ENCODE measurements around the gene PVALEF.

The PVALEF gene

GRCh38 chr17:81154961-81155360 lies 10.3 kb upstream of the PVALEF start:
- Histone ChIP-seq H3K36me3 (ENCODE audit: control insufficient read depth in 2 of 2, insufficient read depth in 2 of 2, low read length in 2 of 2) (no peaks in the 10 kb centered on the region), H3K9ac (ENCODE audit: low read depth in 1 of 2, low read length in 2 of 2) (no peak overlapping the region), H3K4me1 (ENCODE audit: control insufficient read depth in 2 of 2, insufficient read depth in 2 of 2, low read length in 2 of 2) (no peaks in the 10 kb centered on the region), H3K27me3 (ENCODE audit: control insufficient read depth in 2 of 2, insufficient read depth in 2 of 2, low read length in 2 of 2) (peaks cover 0 to 2% of the 10 kb centered on the region in 2 donors), H3K27ac (ENCODE audit: low read depth in 2 of 2, low read length in 2 of 2) (no peak overlapping the region), H3K4me3 (ENCODE audit: low read length in 2 of 2) (no peak overlapping the region), H3K9me3 (ENCODE audit: control insufficient read depth in 2 of 2, low read length in 2 of 2) (no peaks in the 10 kb centered on the region)

GRCh38 chr17:81156866-81157805 lies 8.2 kb upstream of the PVALEF start:
- Histone ChIP-seq H3K27ac (ENCODE audit: low read depth in 2 of 2, low read length in 2 of 2) (no peak overlapping the region), H3K36me3 (ENCODE audit: control insufficient read depth in 2 of 2, insufficient read depth in 2 of 2, low read length in 2 of 2) (no peaks in the 10 kb centered on the region), H3K4me3 (ENCODE audit: low read length in 2 of 2) (no peak overlapping the region), H3K9ac (ENCODE audit: low read depth in 1 of 2, low read length in 2 of 2) (no peak overlapping the region), H3K4me1 (ENCODE audit: control insufficient read depth in 2 of 2, insufficient read depth in 2 of 2, low read length in 2 of 2) (no peaks in the 10 kb centered on the region), H3K27me3 (ENCODE audit: control insufficient read depth in 2 of 2, insufficient read depth in 2 of 2, low read length in 2 of 2) (no peaks in the 10 kb centered on the region), H3K9me3 (ENCODE audit: control insufficient read depth in 2 of 2, low read length in 2 of 2) (no peaks in the 10 kb centered on the region)

- Histone ChIP-seq H3K9me3 (ENCODE audit: control insufficient read depth in 2 of 2, low read length in 2 of 2) (no peaks in the 10 kb centered on the region), H3K36me3 (ENCODE audit: control insufficient read depth in 2 of 2, insufficient read depth in 2 of 2, low read length in 2 of 2) (no peaks in the 10 kb centered on the region), H3K4me1 (ENCODE audit: control insufficient read depth in 2 of 2, insufficient read depth in 2 of 2, low read length in 2 of 2) (no peaks in the 10 kb centered on the region), H3K9ac (ENCODE audit: low read depth in 1 of 2, low read length in 2 of 2) (no peak overlapping the region), H3K27ac (ENCODE audit: low read depth in 2 of 2, low read length in 2 of 2) (no peak overlapping the region), H3K4me3 (ENCODE audit: low read length in 2 of 2) (no peak overlapping the region), H3K27me3 (ENCODE audit: control insufficient read depth in 2 of 2, insufficient read depth in 2 of 2, low read length in 2 of 2) (no peaks in the 10 kb centered on the region)
These were observed 7.2 kb upstream of the PVALEF start for GRCh38 chr17:81157848-81158687.

GRCh38 chr17:81158688-81159590 lies 6.4 kb upstream of the PVALEF start:
- Histone ChIP-seq H3K4me3 (ENCODE audit: low read length in 2 of 2) (no peak overlapping the region), H3K9me3 (ENCODE audit: control insufficient read depth in 2 of 2, low read length in 2 of 2) (no peaks in the 10 kb centered on the region), H3K4me1 (ENCODE audit: control insufficient read depth in 2 of 2, insufficient read depth in 2 of 2, low read length in 2 of 2) (no peaks in the 10 kb centered on the region), H3K27me3 (ENCODE audit: control insufficient read depth in 2 of 2, insufficient read depth in 2 of 2, low read length in 2 of 2) (peaks cover 0 to 1% of the 10 kb centered on the region in 2 donors), H3K27ac (ENCODE audit: low read depth in 2 of 2, low read length in 2 of 2) (no peak overlapping the region), H3K36me3 (ENCODE audit: control insufficient read depth in 2 of 2, insufficient read depth in 2 of 2, low read length in 2 of 2) (no peaks in the 10 kb centered on the region), H3K9ac (ENCODE audit: low read depth in 1 of 2, low read length in 2 of 2) (no peak overlapping the region)

- Histone ChIP-seq H3K27me3 (ENCODE audit: control insufficient read depth in 2 of 2, insufficient read depth in 2 of 2, low read length in 2 of 2) (peaks cover under 1 to 3% of the 10 kb centered on the region in 2 donors), H3K4me3 (ENCODE audit: low read length in 2 of 2) (peak overlapping the region in 1 of 2 donors; percentile 35), H3K27ac (ENCODE audit: low read depth in 2 of 2, low read length in 2 of 2) (no peak overlapping the region), H3K4me1 (ENCODE audit: control insufficient read depth in 2 of 2, insufficient read depth in 2 of 2, low read length in 2 of 2) (no peaks in the 10 kb centered on the region), H3K36me3 (ENCODE audit: control insufficient read depth in 2 of 2, insufficient read depth in 2 of 2, low read length in 2 of 2) (no peaks in the 10 kb centered on the region), H3K9me3 (ENCODE audit: control insufficient read depth in 2 of 2, low read length in 2 of 2) (no peaks in the 10 kb centered on the region), H3K9ac (ENCODE audit: low read depth in 1 of 2, low read length in 2 of 2) (no peak overlapping the region)
These were observed 5.6 kb upstream of the PVALEF start for GRCh38 chr17:81159611-81160265.

GRCh38 chr17:81160306-81160705 lies 5.0 kb upstream of the PVALEF start:
- Histone ChIP-seq H3K9me3 (ENCODE audit: control insufficient read depth in 2 of 2, low read length in 2 of 2) (no peaks in the 10 kb centered on the region), H3K4me3 (ENCODE audit: low read length in 2 of 2) (no peak overlapping the region), H3K27ac (ENCODE audit: low read depth in 2 of 2, low read length in 2 of 2) (no peak overlapping the region), H3K4me1 (ENCODE audit: control insufficient read depth in 2 of 2, insufficient read depth in 2 of 2, low read length in 2 of 2) (no peaks in the 10 kb centered on the region), H3K36me3 (ENCODE audit: control insufficient read depth in 2 of 2, insufficient read depth in 2 of 2, low read length in 2 of 2) (no peaks in the 10 kb centered on the region), H3K27me3 (ENCODE audit: control insufficient read depth in 2 of 2, insufficient read depth in 2 of 2, low read length in 2 of 2) (peaks cover 6 to 7% of the 10 kb centered on the region in 2 donors), H3K9ac (ENCODE audit: low read depth in 1 of 2, low read length in 2 of 2) (no peak overlapping the region)

- H3K9ac ChIP-seq (ENCODE audit: low read depth in 1 of 2, low read length in 2 of 2) = no peak overlapping the region
- peaks cover 6 to 11% of the 10 kb centered on the region in 2 donors for H3K27me3 ChIP-seq (ENCODE audit: control insufficient read depth in 2 of 2, insufficient read depth in 2 of 2, low read length in 2 of 2)
- no peaks in the 10 kb centered on the region for H3K36me3 ChIP-seq (ENCODE audit: control insufficient read depth in 2 of 2, insufficient read depth in 2 of 2, low read length in 2 of 2)
- peaks cover 0 to 3% of the 10 kb centered on the region in 2 donors for H3K4me1 ChIP-seq (ENCODE audit: control insufficient read depth in 2 of 2, insufficient read depth in 2 of 2, low read length in 2 of 2)
- H3K27ac ChIP-seq (ENCODE audit: low read depth in 2 of 2, low read length in 2 of 2) = no peak overlapping the region
- no peak overlapping the region for H3K4me3 ChIP-seq (ENCODE audit: low read length in 2 of 2)
- H3K9me3 ChIP-seq (ENCODE audit: control insufficient read depth in 2 of 2, low read length in 2 of 2) = no peaks in the 10 kb centered on the region
These were observed 4.4 kb upstream of the PVALEF start for GRCh38 chr17:81160747-81161453.

- H3K4me3 ChIP-seq (ENCODE audit: low read length in 2 of 2) = no peak overlapping the region
- H3K36me3 ChIP-seq (ENCODE audit: control insufficient read depth in 2 of 2, insufficient read depth in 2 of 2, low read length in 2 of 2) = no peaks in the 10 kb centered on the region
- H3K4me1 ChIP-seq (ENCODE audit: control insufficient read depth in 2 of 2, insufficient read depth in 2 of 2, low read length in 2 of 2) = peaks cover 0 to 3% of the 10 kb centered on the region in 2 donors
- no peak overlapping the region for H3K27ac ChIP-seq (ENCODE audit: low read depth in 2 of 2, low read length in 2 of 2)
- H3K9me3 ChIP-seq (ENCODE audit: control insufficient read depth in 2 of 2, low read length in 2 of 2) = no peaks in the 10 kb centered on the region
- H3K27me3 ChIP-seq (ENCODE audit: control insufficient read depth in 2 of 2, insufficient read depth in 2 of 2, low read length in 2 of 2) = peaks cover 6 to 12% of the 10 kb centered on the region in 2 donors
- no peak overlapping the region for H3K9ac ChIP-seq (ENCODE audit: low read depth in 1 of 2, low read length in 2 of 2)
These were observed 3.8 kb upstream of the PVALEF start for GRCh38 chr17:81161536-81161935.

- Histone ChIP-seq H3K36me3 (ENCODE audit: control insufficient read depth in 2 of 2, insufficient read depth in 2 of 2, low read length in 2 of 2) (no peaks in the 10 kb centered on the region), H3K9me3 (ENCODE audit: control insufficient read depth in 2 of 2, low read length in 2 of 2) (no peaks in the 10 kb centered on the region), H3K27ac (ENCODE audit: low read depth in 2 of 2, low read length in 2 of 2) (no peak overlapping the region), H3K4me3 (ENCODE audit: low read length in 2 of 2) (no peak overlapping the region), H3K4me1 (ENCODE audit: control insufficient read depth in 2 of 2, insufficient read depth in 2 of 2, low read length in 2 of 2) (peaks cover 0 to 3% of the 10 kb centered on the region in 2 donors), H3K27me3 (ENCODE audit: control insufficient read depth in 2 of 2, insufficient read depth in 2 of 2, low read length in 2 of 2) (peaks cover 6 to 16% of the 10 kb centered on the region in 2 donors), H3K9ac (ENCODE audit: low read depth in 1 of 2, low read length in 2 of 2) (no peak overlapping the region)
These were observed 3.3 kb upstream of the PVALEF start for GRCh38 chr17:81161972-81162371.
